Measurements from ENCODE around the gene RNF121. TPM values are rescaled to one million over a fixed set of nuclear protein-coding genes. Genes with fewer than 3 reads are reported as not detected.

Gene RNF121
- total and polyA plus RNA-seq, 2 donors (not counting 1 experiment from before 2014, with no cell fraction given) = 29.6 to 48.6 TPM

- no peak for TF ChIP-seq CTCF (conservative IDR thresholded peaks at IDR 0.05 in 1 of 2, IDR thresholded peaks at IDR 0.05 in 1 of 2; ENCODE audit: low read depth in 1 of 2, low read length in 2 of 2)
- no peak for TF ChIP-seq EZH2 (IDR thresholded peaks at IDR 0.05; ENCODE audit: low read length, missing control alignments)
- Histone ChIP-seq H3K27me3 (ENCODE audit: control insufficient read depth, insufficient read depth, low read length) (no peaks in the 10 kb centered on the region), H3K9me3 (ENCODE audit: control insufficient read depth, insufficient read depth, low read depth, low read length) (no peaks in the 10 kb centered on the region), H2AFZ (ENCODE audit: low read length) (no peak overlapping the region), H3K4me3 (replicated peaks in 1 of 4; ENCODE audit: control extremely low read depth in 1 of 4, insufficient read depth in 1 of 4, low read depth in 3 of 4, low read length in 4 of 4) (peak overlapping the region; percentile 47 to 96 (median 76)), H3K27ac (ENCODE audit: insufficient read depth, low read length) (peak overlapping the region; percentile 92), H3K36me3 (ENCODE audit: control insufficient read depth, insufficient read depth, low read length) (no peaks in the 10 kb centered on the region), H3K4me2 (ENCODE audit: extremely low read depth, insufficient read depth, low read length) (peak overlapping the region; percentile 97), H3K9ac (ENCODE audit: insufficient read depth, low read length) (no peak overlapping the region), H4K20me1 (ENCODE audit: control insufficient read depth, extremely low read depth, insufficient read depth, low read length) (no peaks in the 10 kb centered on the region), H3K79me2 (ENCODE audit: control insufficient read depth, insufficient read depth, low read length) (peaks cover 74% of the 10 kb centered on the region), H3K4me1 (ENCODE audit: control insufficient read depth, extremely low read depth, insufficient read depth, low read length) (peaks cover 18% of the 10 kb centered on the region)
- DNase-seq (ENCODE audit: low read depth in 2 of 2) = peak in 1 of 2 donors; percentile 18
Observed at GRCh38 chr11:72037554-72038311, 108.9 kb downstream of the RNF121 start.

- H4K20me1 ChIP-seq (ENCODE audit: control insufficient read depth, extremely low read depth, insufficient read depth, low read length) = no peaks in the 10 kb centered on the region
- peak; percentile 75 to 89 for DNase-seq (ENCODE audit: low read depth in 2 of 2)
- peak overlapping the region; percentile 92 for H3K27ac ChIP-seq (ENCODE audit: insufficient read depth, low read length)
- no peaks in the 10 kb centered on the region for H3K9me3 ChIP-seq (ENCODE audit: control insufficient read depth, insufficient read depth, low read depth, low read length)
- H3K79me2 ChIP-seq (ENCODE audit: control insufficient read depth, insufficient read depth, low read length) = peaks cover 72% of the 10 kb centered on the region
- H3K4me3 ChIP-seq (replicated peaks in 1 of 4; ENCODE audit: control extremely low read depth in 1 of 4, insufficient read depth in 1 of 4, low read depth in 3 of 4, low read length in 4 of 4) = peak overlapping the region; percentile 47 to 96 (median 76)
- no peak for TF ChIP-seq EZH2 (IDR thresholded peaks at IDR 0.05; ENCODE audit: low read length, missing control alignments)
- H3K27me3 ChIP-seq (ENCODE audit: control insufficient read depth, insufficient read depth, low read length) = no peaks in the 10 kb centered on the region
- no peak overlapping the region for H2AFZ ChIP-seq (ENCODE audit: low read length)
- peak overlapping the region; percentile 48 for H3K9ac ChIP-seq (ENCODE audit: insufficient read depth, low read length)
- no peaks in the 10 kb centered on the region for H3K36me3 ChIP-seq (ENCODE audit: control insufficient read depth, insufficient read depth, low read length)
- H3K4me2 ChIP-seq (ENCODE audit: extremely low read depth, insufficient read depth, low read length) = peak overlapping the region; percentile 97
- peaks cover 18% of the 10 kb centered on the region for H3K4me1 ChIP-seq (ENCODE audit: control insufficient read depth, extremely low read depth, insufficient read depth, low read length)
Observed at GRCh38 chr11:72038491-72038890, 109.6 kb downstream of the RNF121 start.

GRCh38 chr11:72039031-72039855, 110.4 kb downstream of the RNF121 start:
- H3K4me1 ChIP-seq (ENCODE audit: control insufficient read depth, extremely low read depth, insufficient read depth, low read length) = peaks cover 18% of the 10 kb centered on the region
- H3K27ac ChIP-seq (ENCODE audit: insufficient read depth, low read length) = peak overlapping the region; percentile 92
- peak overlapping the region; percentile 47 to 96 (median 76) for H3K4me3 ChIP-seq (replicated peaks in 1 of 4; ENCODE audit: control extremely low read depth in 1 of 4, insufficient read depth in 1 of 4, low read depth in 3 of 4, low read length in 4 of 4)
- TF ChIP-seq EZH2 (IDR thresholded peaks at IDR 0.05; ENCODE audit: low read length, missing control alignments) (no peak), CTCF (conservative IDR thresholded peaks at IDR 0.05 in 1 of 2, IDR thresholded peaks at IDR 0.05 in 1 of 2; ENCODE audit: low read depth in 1 of 2, low read length in 2 of 2) (no peak)
- peaks cover 73% of the 10 kb centered on the region for H3K79me2 ChIP-seq (ENCODE audit: control insufficient read depth, insufficient read depth, low read length)
- peak overlapping the region; percentile 97 for H3K4me2 ChIP-seq (ENCODE audit: extremely low read depth, insufficient read depth, low read length)
- no peaks in the 10 kb centered on the region for H3K9me3 ChIP-seq (ENCODE audit: control insufficient read depth, insufficient read depth, low read depth, low read length)
- no peaks in the 10 kb centered on the region for H3K36me3 ChIP-seq (ENCODE audit: control insufficient read depth, insufficient read depth, low read length)
- H2AFZ ChIP-seq (ENCODE audit: low read length) = no peak overlapping the region
- peak overlapping the region; percentile 79 for H3K9ac ChIP-seq (ENCODE audit: insufficient read depth, low read length)
- H4K20me1 ChIP-seq (ENCODE audit: control insufficient read depth, extremely low read depth, insufficient read depth, low read length) = no peaks in the 10 kb centered on the region
- peak; percentile 28 to 81 for DNase-seq (ENCODE audit: low read depth in 2 of 2)
- H3K27me3 ChIP-seq (ENCODE audit: control insufficient read depth, insufficient read depth, low read length) = no peaks in the 10 kb centered on the region

Data from fibroblast of lung (primary cell).